OCI-M1 (cell line): ENCODE results near the gene RGR.

Source experiments
- DNase-seq: peaks from one replicate; lab custom pipeline; 2025; lab: John Stamatoyannopoulos, UW

Gene RGR

GRCh38 chr10:84244651-84245270, at the start of gene RGR:
TSS of gene RGR (plus strand) at chr10:84245053. CDS start at chr10:84245091, 38 bp downstream.
- DNase-seq: no peak

GRCh38 chr10:84196083-84196482, 48.8 kb upstream of the RGR start:
- DNase-seq: no peak

GRCh38 chr10:84196941-84197340, 47.9 kb upstream of the RGR start:
- no peak for DNase-seq

GRCh38 chr10:84197643-84198042, 47.2 kb upstream of the RGR start:
- DNase-seq: no peak

GRCh38 chr10:84198206-84198915, 46.5 kb upstream of the RGR start:
- DNase-seq: no peak

GRCh38 chr10:84200537-84201243, 44.2 kb upstream of the RGR start:
- peak; percentile 71 for DNase-seq

- peak; percentile 61 for DNase-seq
Observed at GRCh38 chr10:84201244-84201606, 43.6 kb upstream of the RGR start.

GRCh38 chr10:84201682-84202081, 43.2 kb upstream of the RGR start:
- DNase-seq: no peak

- no peak for DNase-seq
Observed at GRCh38 chr10:84202349-84202748, 42.5 kb upstream of the RGR start.

- DNase-seq: no peak
Observed at GRCh38 chr10:84204122-84204521, 40.7 kb upstream of the RGR start.

GRCh38 chr10:84204610-84205009, 40.2 kb upstream of the RGR start:
- no peak for DNase-seq

- DNase-seq: peak; percentile 82
Observed at GRCh38 chr10:84205049-84205852, 39.6 kb upstream of the RGR start.

- DNase-seq: no peak
Observed at GRCh38 chr10:84205853-84206525, 38.9 kb upstream of the RGR start.

- DNase-seq: no peak
Observed at GRCh38 chr10:84208023-84208422, 36.8 kb upstream of the RGR start.

- DNase-seq: no peak
Observed at GRCh38 chr10:84211566-84211965, 33.3 kb upstream of the RGR start.

- DNase-seq: no peak
Observed at GRCh38 chr10:84212014-84212413, 32.8 kb upstream of the RGR start.

- DNase-seq: no peak
Observed at GRCh38 chr10:84213076-84213475, 31.8 kb upstream of the RGR start.

GRCh38 chr10:84214046-84214572, 30.7 kb upstream of the RGR start:
- no peak for DNase-seq

GRCh38 chr10:84214612-84215235, 30.1 kb upstream of the RGR start:
- peak; percentile 74 for DNase-seq

- DNase-seq: no peak
Observed at GRCh38 chr10:84216834-84217233, 28.0 kb upstream of the RGR start.

- DNase-seq: no peak
Observed at GRCh38 chr10:84217746-84218145, 27.1 kb upstream of the RGR start.
